ENCODE results near the gene GPRC5B.

DNA sequence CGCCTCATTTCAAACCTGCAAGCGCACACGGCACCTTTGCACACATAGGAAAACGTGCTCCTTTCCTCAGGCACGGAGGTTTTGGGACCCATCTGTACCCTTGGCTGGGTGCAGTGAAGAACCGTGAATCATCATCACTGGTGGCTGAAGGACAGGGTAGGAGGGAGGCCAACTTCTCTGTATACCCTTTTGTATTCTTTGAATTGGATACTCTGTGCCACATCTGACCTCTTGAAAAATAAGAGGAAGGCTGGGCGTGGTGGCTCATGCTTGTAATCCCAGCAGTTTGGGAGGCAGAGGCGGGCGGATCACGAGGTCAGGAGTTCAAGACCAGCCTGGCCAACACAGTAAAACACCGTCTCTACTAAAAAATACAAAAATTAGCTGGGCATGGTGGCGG is 11.7 kb downstream of the GPRC5B start:
- TF ChIP-seq POLR2A (IDR thresholded peaks at IDR 0.05; ENCODE audit: low read length) = no peak
- no peak for TF ChIP-seq GATA1 (IDR thresholded peaks at IDR 0.05; ENCODE audit: low read depth, low read length)
